Measurements from ENCODE around the gene ABLIM1.

GRCh38 chr10:114420811-114421485 is 237.1 kb downstream of the ABLIM1 start:
- no peak for TF ChIP-seq CTCF (IDR thresholded peaks at IDR 0.05)
- no peak for TF ChIP-seq POLR2A (IDR thresholded peaks at IDR 0.05)
